HG03108 (cell line): ENCODE results near the gene F3.

ENCODE experiments used
- ATAC-seq: cut with Tn5 transposase; IDR thresholded peaks from one replicate; pipeline ENCODE4 v1.9.1; 2021; ENCODE audit warnings: moderate library complexity; ENCODE audit not compliant: unreplicated experiment

The F3 gene

GRCh38 chr1:94553323-94553730 lies 11.8 kb upstream of the F3 start:
- no peak for ATAC-seq

GRCh38 chr1:94552071-94552586 lies 10.6 kb upstream of the F3 start:
- ATAC-seq: no peak

DNA sequence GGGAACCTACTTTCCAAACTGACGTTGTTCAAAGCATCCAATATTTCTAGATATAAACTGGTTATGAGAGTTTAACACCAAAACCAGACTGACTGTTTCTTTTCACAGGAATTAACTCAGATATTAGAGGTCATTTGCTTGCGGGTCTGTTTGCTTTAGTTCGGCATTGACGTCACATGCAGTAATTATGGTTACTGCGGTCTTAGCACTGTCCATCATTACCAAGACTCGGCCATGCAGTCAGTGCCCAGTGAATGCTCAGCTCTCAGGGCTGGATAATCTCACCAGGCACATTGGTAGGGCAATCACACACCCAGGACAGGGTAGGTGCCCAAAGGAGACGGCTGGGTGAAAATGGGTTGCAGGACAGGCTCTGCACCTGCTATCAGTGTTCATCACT lies 9.9 kb upstream of the F3 start:
- ATAC-seq: no peak

GRCh38 chr1:94550800-94551241 lies 9.3 kb upstream of the F3 start:
- no peak for ATAC-seq

- ATAC-seq: no peak
Observed at GRCh38 chr1:94550396-94550795, 8.8 kb upstream of the F3 start.

GRCh38 chr1:94549706-94550105 lies 8.1 kb upstream of the F3 start:
- no peak for ATAC-seq

DNA sequence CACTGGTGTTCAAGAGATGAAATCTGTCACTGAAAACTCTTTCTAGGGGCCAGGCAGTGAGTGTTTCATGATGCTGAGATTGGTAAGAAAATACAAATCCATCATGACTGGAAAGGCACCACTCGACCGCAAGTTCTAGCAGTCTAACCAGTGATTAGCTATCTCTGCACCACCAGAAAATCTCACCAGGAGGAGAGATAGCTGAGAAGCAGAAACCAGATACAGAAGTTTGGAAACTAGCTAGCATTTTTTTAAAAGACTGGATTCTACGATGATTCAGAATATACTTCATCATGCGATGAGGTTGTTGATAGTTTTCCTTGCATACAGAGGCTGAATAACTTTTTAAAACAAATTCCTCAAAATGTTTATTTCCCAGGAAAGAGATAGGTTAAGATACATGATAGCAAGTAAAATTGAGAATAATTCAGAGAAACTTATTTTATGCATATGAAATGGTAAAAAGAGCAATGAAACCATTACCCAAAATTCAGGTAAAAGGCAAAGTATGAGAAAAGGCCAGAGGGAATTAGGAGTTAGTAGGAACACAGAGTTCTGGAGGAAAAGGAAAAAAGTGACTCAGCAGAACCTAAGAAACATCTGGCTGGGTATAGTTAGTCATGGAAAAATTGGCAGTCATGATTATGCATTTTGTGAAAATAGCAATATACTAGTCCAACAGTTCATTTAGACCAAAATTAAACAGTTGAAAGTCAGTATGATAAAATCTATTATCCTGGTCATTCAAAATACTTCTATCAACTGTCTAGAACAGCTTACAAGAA lies 3.3 kb upstream of the F3 start:
- ATAC-seq: no peak

GRCh38 chr1:94543893-94544635 lies 2.5 kb upstream of the F3 start:
- no peak for ATAC-seq

- ATAC-seq: no peak
Observed at GRCh38 chr1:94543001-94543400, 1.4 kb upstream of the F3 start.

DNA sequence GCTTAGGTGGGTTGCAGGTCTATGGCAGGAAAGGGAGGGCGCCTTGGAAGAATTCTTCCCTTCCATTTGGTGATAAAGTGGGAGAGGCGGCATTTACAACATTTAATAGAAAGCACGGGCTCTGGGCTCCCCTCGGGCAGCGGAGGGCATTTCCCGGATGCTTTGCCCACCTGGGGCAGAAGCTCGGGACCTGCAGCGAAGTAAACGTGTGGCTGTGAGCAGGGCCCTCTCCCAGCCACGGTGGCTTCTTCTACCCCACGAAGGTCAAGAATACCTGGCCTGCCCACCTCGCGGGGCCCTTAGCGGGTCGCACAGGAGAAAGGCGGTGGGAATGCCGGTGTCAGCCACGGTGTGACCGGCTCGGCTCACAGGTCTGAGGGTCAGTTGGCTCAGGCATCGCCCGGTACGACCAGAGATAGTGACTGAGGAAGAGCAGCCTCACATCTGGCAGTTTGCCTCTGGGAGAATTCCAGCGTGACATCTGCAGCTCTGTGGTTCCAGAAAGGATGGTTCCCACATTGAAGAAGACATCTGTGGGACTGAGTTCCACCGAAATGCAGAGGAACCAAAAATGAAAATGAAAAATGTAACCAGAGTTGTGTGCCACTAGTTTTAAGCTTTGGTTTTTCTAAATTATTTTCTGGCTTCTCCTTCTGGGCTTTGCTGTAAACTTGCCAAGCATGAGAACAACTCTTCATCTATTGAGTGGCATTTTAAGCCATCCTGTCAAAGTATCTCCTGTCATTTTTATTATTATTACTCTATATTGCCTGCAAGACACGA lies 720 bp upstream of the F3 start:
- no peak for ATAC-seq

DNA sequence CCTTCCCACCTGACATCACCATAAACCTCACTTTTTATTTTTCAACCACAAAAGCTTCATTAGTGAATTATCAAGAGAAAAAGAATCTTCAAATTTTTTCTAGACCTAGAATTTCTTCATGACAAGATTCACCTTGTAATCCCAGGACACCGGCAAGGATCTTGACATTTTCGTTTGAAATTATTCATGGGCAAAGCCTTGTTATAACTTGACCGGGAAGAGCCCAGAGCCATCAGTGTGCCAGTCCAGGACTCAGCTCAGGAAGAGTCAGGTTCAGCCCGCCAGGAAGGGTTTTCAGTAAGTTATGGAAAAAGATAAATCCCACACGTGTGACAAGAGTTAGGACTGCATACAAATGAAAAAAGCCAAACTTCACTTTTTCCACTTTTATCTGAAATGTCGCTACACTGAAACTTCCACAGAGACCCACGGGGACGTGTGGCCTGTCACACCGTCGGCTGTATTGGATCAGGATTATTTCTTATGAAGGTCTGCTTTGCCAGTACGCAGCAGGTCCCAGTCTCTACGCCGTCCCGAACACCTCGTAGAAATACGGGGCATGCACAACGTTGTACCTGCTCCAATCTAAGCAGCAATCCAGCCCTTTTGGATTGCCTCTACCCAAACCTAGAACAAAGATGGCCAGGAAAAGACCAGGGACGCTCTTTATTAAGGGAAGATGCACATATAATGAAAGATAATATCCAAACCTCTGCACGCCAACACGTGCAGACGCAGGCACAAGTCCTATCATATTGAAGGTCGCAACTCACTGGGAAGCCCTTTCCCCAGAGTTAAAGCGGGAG lies 916 bp downstream of the F3 start:
- ATAC-seq: no peak

- ATAC-seq: no peak
Observed at GRCh38 chr1:94539496-94539895, 2.1 kb downstream of the F3 start.

GRCh38 chr1:94538243-94538827 lies 3.2 kb downstream of the F3 start:
- no peak for ATAC-seq

DNA sequence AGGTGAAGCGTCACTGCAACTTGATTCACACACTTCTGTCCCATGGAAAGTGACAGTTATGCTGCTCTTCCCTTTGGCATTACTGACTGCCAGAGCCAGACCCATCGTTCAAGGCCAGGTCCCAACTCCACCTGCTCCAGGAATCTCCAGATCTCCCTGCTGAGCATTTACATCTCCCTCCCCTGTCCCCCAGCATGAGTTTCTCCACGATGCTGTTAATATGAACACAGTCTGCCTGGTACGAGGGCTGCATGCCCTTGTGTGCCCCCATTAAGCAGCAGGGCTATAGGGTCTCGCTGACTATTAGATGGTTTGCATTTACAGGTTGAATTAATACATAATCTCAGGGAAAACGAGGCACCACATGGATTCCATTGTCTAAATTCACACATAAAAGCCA lies 4.3 kb downstream of the F3 start:
- ATAC-seq: no peak

GRCh38 chr1:94535879-94536278 lies 5.7 kb downstream of the F3 start:
- ATAC-seq: no peak

- no peak for ATAC-seq
Observed at GRCh38 chr1:94535095-94535494, 6.5 kb downstream of the F3 start.

DNA sequence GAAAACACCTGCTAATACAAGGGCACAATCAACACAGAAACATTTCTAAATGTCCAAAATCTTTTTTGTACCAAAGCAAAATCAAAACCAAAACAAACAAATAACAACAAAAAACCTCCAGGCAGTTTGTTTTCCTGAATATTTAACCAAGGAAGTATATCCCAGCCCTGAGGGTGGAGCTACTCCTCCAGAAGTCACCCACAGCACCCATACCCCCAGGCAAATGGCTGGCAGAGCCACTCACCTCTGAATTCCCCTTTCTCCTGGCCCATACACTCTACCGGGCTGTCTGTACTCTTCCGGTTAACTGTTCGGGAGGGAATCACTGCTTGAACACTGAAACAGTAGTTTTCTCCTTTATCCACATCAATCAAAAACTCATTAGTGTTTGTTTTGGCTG lies 9.5 kb downstream of the F3 start:
- ATAC-seq: no peak

GRCh38 chr1:94531664-94532063 lies 9.9 kb downstream of the F3 start:
- ATAC-seq: no peak

DNA sequence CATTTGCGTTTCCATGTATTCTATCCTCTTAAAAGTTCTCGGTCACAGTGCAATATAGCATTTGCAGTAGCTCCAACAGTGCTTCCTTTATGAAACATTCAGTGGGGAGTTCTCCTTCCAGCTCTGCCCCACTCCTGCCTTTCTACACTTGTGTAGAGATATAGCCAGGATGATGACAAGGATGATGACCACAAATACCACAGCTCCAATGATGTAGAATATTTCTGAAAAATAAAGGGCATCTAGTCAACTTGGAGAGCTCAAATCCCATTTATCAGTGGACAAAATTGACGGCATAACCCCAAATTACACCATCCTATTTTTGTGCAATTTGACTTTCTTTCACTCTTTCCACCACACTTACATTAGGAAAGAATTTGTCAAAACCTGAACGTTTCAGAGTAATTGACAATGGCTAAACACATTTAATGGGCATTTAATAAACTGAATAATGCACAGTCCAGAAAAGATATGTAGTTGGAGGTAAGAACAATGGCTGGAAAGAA lies 11.1 kb downstream of the F3 start:
- ATAC-seq: no peak

DNA sequence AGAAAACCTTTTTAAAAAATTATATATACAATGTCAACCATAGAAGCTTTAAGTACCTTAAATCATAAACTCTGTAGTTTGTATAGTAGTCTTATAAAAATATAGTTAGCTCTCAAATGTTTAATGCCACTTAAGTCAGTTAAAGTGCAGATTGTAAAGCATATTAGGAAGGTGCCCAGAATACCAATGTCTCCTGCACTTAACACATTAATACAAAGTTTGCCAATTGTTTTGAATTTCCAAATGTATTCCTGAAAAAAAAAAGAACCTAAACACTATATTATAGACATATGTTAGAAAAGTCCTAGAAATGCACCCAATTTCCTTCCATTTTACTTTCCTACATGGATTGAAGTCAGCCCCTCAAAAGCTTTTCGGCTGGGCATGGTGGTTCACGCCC lies 12.1 kb downstream of the F3 start:
- ATAC-seq: no peak
